ENCODE results near the gene MAPK10.

DNA sequence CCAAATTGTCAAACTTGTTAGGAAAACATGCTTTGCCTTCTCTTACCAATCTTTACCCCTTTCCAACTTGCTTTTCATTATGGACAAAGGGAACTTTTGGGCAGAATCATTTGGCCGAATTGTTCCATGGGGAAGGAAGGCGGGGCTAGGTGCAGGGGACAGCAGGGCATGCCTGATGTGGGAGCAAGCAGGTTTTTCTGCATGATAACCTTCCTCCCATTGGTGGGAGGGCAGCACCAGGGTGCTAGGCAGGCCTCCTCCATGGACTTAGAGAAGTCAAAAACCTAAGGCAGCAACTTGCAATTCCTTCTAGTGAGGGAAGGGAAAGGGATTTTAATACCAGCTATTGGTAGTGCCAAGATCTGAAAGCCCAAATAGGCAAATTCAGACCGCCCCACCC is 260.5 kb downstream of the MAPK10 start:
- TF ChIP-seq, protein P1, sequence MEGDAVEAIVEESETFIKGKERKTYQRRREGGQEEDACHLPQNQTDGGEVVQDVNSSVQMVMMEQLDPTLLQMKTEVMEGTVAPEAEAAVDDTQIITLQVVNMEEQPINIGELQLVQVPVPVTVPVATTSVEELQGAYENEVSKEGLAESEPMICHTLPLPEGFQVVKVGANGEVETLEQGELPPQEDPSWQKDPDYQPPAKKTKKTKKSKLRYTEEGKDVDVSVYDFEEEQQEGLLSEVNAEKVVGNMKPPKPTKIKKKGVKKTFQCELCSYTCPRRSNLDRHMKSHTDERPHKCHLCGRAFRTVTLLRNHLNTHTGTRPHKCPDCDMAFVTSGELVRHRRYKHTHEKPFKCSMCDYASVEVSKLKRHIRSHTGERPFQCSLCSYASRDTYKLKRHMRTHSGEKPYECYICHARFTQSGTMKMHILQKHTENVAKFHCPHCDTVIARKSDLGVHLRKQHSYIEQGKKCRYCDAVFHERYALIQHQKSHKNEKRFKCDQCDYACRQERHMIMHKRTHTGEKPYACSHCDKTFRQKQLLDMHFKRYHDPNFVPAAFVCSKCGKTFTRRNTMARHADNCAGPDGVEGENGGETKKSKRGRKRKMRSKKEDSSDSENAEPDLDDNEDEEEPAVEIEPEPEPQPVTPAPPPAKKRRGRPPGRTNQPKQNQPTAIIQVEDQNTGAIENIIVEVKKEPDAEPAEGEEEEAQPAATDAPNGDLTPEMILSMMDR (IDR thresholded peaks at IDR 0.05; ENCODE audit: control extremely low read depth in 1 of 3, insufficient read depth in 1 of 3, low read depth in 1 of 3, low read length in 3 of 3) = no peak
- TF ChIP-seq SUZ12 (IDR thresholded peaks at IDR 0.05; ENCODE audit: low read length) = no peak
